ENCODE results near the gene CCNF. TPM values are rescaled to one million over a fixed set of nuclear protein-coding genes. Genes with fewer than 3 reads are reported as not detected.

CCNF gene
- polyA plus RNA-seq, 2 of the 4 experiments (the other 2 are of a cell fraction): 6.5 to 14.4 TPM

DNA sequence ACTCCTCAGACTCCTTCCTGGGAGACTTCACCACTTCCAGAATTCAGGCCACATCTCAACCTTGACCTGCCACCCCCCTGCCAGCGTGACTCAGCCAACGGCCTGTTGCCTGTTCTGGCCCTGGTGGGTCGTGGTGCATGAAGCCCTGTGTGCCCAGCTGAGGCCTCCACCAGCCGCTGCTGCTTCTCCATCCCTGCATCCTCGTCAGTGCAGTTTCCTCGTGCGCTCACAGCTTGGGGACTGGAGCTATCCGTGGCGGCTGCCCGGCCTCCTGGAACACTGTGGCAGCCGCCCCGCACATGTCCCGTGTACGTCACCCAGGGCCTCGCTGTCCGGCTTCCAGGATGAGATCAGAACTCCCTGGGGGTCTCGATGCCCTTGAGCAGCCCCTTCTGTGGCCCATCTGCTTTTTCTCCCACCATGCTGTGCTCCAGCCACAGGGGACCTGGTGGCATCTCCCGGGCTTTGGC lies 22.6 kb downstream of the CCNF start:
- CTCF ChIA-PET: no interaction called here
- H3K9me3 ChIP-seq: no peaks in the 10 kb centered on the region
- H3K4me3 ChIP-seq: no peak overlapping the region
- ATAC-seq: no peak
- 93% methylated on average over 15 of the region's 18 CpGs for WGBS (ENCODE audit: missing lambda C conversion rate)
- no peak for DNase-seq (ENCODE audit: low read depth in 1 of 2, low spot score in 1 of 2)
- TF ChIP-seq KDM1A (IDR thresholded peaks at IDR 0.05; ENCODE audit: low read depth): no peak
- no peak for TF ChIP-seq CBX2 (IDR thresholded peaks at IDR 0.05; ENCODE audit: borderline replicate concordance, low read depth)
- TF ChIP-seq CTCF (IDR thresholded peaks at IDR 0.05): no peak
- H3K4me1 ChIP-seq: peaks cover 4% of the 10 kb centered on the region; the same call in 1 of the 3 replicates
- no peak overlapping the region for H3K4me2 ChIP-seq
- H3K27ac ChIP-seq: no peak overlapping the region
- no peak for FAIRE-seq
- POLR2A ChIA-PET: interaction anchor here (0.6 kb wide), 1 partner anchor 23 kb away, joined by 3 read pairs; the partner anchor contains the start of gene TBC1D24

- TF ChIP-seq HOXB5 (CRISPR knock-in tag; IDR thresholded peaks at IDR 0.05): no peak
- TF ChIP-seq, protein P1, sequence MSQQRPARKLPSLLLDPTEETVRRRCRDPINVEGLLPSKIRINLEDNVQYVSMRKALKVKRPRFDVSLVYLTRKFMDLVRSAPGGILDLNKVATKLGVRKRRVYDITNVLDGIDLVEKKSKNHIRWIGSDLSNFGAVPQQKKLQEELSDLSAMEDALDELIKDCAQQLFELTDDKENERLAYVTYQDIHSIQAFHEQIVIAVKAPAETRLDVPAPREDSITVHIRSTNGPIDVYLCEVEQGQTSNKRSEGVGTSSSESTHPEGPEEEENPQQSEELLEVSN (IDR thresholded peaks at IDR 0.05; ENCODE audit: borderline replicate concordance, low read depth): no peak
- TF ChIP-seq CHD2 (IDR thresholded peaks at IDR 0.05; ENCODE audit: low read length, partially characterized antibody): no peak
- no peak for TF ChIP-seq RNF2 (IDR thresholded peaks at IDR 0.05; ENCODE audit: borderline replicate concordance, low read depth)
- no peak for TF ChIP-seq CHD4 (IDR thresholded peaks at IDR 0.05; ENCODE audit: borderline replicate concordance)
- no peak for TF ChIP-seq PHF8 (IDR thresholded peaks at IDR 0.05; ENCODE audit: borderline replicate concordance, low read depth)
- TF ChIP-seq MAFK (IDR thresholded peaks at IDR 0.05; ENCODE audit: partially characterized antibody): no peak
- no peak for TF ChIP-seq JUN (IDR thresholded peaks at IDR 0.05)
- no peak for TF ChIP-seq RAD21 (conservative IDR thresholded peaks at IDR 0.05 in 1 of 2, IDR thresholded peaks at IDR 0.05 in 1 of 2)
- TF ChIP-seq, protein P2, sequence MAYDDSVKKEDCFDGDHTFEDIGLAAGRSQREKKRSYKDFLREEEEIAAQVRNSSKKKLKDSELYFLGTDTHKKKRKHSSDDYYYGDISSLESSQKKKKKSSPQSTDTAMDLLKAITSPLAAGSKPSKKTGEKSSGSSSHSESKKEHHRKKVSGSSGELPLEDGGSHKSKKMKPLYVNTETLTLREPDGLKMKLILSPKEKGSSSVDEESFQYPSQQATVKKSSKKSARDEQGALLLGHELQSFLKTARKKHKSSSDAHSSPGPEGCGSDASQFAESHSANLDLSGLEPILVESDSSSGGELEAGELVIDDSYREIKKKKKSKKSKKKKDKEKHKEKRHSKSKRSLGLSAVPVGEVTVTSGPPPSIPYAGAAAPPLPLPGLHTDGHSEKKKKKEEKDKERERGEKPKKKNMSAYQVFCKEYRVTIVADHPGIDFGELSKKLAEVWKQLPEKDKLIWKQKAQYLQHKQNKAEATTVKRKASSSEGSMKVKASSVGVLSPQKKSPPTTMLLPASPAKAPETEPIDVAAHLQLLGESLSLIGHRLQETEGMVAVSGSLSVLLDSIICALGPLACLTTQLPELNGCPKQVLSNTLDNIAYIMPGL (CRISPR knock-in tag; IDR thresholded peaks at IDR 0.05; ENCODE audit: borderline replicate concordance): no peak
- TF ChIP-seq HOXA7 (CRISPR knock-in tag; IDR thresholded peaks at IDR 0.05): no peak
- TF ChIP-seq FOSB (CRISPR knock-in tag; IDR thresholded peaks at IDR 0.05): no peak
- TF ChIP-seq KDM1A (IDR thresholded peaks at IDR 0.05; ENCODE audit: low read depth): no peak
- TF ChIP-seq NPAS2 (CRISPR knock-in tag; IDR thresholded peaks at IDR 0.05; ENCODE audit: borderline replicate concordance): no peak
- Histone ChIP-seq H3K27ac (no peak overlapping the region), H3K4me1 (peaks cover 4% of the 10 kb centered on the region; the same call in 1 of the 3 replicates), H3K4me2 (no peak overlapping the region), H3K9me3 (no peaks in the 10 kb centered on the region), H3K4me3 (no peak overlapping the region)
- ChIA-PET CTCF (interaction anchor here (0.8 to 1.6 kb wide), 3 partner anchors 9 to 48 kb away, joined by 3 to 6 read pairs (median 4); no protein-coding TSS in a partner anchor), POLR2A (no interaction called here)
- DNase-seq (ENCODE audit: low read depth in 1 of 2, low spot score in 1 of 2): no peak
- WGBS (ENCODE audit: missing lambda C conversion rate): 89% methylated on average over 8 of the region's 8 CpGs
- no peak for ATAC-seq
- no peak for FAIRE-seq
Observed at GRCh38 chr16:2452650-2453049, 23.4 kb downstream of the CCNF start.

DNA sequence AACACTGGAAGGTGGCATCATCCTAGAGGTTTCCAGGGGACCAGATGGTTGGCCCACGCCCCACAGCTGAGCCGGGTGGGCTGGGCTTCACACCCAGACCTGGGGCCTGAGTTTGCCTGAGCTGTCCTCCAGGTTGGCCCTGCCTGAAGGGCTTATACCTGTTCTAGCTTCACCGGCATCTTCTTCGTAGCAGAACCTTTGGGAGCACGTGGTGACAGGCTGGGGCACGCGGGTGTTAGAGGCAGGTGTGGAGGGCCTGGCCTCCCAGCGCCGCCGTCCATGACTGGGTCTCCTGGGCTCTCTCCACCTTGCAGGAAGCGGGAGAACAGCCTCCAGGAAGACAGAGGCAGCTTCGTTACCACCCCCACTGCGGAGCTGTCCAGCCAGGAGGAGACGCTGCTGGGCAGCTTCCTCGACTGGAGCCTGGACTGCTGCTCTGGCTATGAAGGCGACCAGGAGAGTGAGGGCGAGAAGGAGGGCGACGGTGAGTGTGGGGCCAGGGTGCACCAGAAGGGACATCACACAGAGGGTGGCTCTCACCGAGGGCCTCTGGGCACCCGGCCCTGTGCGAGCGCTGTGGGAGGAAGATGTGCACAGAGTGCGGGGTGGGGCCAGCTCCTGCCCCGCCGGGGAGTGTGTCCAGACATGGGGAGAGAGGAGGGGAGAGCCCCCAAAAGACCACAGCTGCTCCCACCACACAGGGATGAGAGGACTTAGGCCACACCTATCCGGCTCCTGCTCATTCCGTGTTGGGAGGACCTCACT lies 26.0 kb downstream of the CCNF start:
- FAIRE-seq: no peak
- POLR2A ChIA-PET: no interaction called here
- CTCF ChIA-PET: interaction anchor here (0.9 to 8.5 kb wide), 5 partner anchors 8 to 115 kb away, joined by 3 to 40 read pairs (median 6); partner anchors contain the start of gene ABCA3
- H3K4me2 ChIP-seq: no peak overlapping the region
- peaks cover 4% of the 10 kb centered on the region; the same call in 1 of the 3 replicates for H3K4me1 ChIP-seq
- DNase-seq (ENCODE audit: low read depth in 1 of 2, low spot score in 1 of 2): no peak
- H3K9me3 ChIP-seq: no peaks in the 10 kb centered on the region
- no peak overlapping the region for H3K27ac ChIP-seq
- TF ChIP-seq MAX (IDR thresholded peaks at IDR 0.05) (no peak), TFCP2L1 (CRISPR knock-in tag; IDR thresholded peaks at IDR 0.05) (no peak), HES2 (IDR thresholded peaks at IDR 0.05) (no peak), ESRRA (IDR thresholded peaks at IDR 0.05; ENCODE audit: borderline replicate concordance, low read length) (no peak)
- no peak overlapping the region for H3K4me3 ChIP-seq
- ATAC-seq: no peak
- 97% methylated on average over 26 of the region's 28 CpGs for WGBS (ENCODE audit: missing lambda C conversion rate)
